ENCODE results near the gene RESF1. TPM values are rescaled to one million over a fixed set of nuclear protein-coding genes. Genes with fewer than 3 reads are reported as not detected.
"Not testable (repeated sequence)": the region's sequence is repeated elsewhere in the genome, so short reads cannot be mapped to it uniquely, and the experiment has no call there.

Gene RESF1
- total and polyA plus RNA-seq, 9 donors = 87.1 to 304 (median 156) TPM

GRCh38 chr12:31944299-31944698 is 14.9 kb upstream of the RESF1 start:
- 94 to 95% (median 95%) methylated on average over 4 of the region's 4 CpGs for WGBS, 3 donors
- intact Hi-C loops (cut with DNase I) = no loop called here
- H3K4me1 ChIP-seq (ENCODE audit: insufficient read depth) = no peaks in the 10 kb centered on the region

GRCh38 chr12:31947971-31948370 is 11.2 kb upstream of the RESF1 start:
- H3K9me3 ChIP-seq = no peaks in the 10 kb centered on the region
- no peak overlapping the region for H3K4me3 ChIP-seq
- H3K27ac ChIP-seq = no peak overlapping the region
- 91 to 95% (median 93%) methylated on average over 6 of the region's 6 CpGs for WGBS, 3 donors
- H3K4me1 ChIP-seq (ENCODE audit: insufficient read depth) = no peaks in the 10 kb centered on the region
- DNase-seq = no peak
- TF ChIP-seq CTCF (IDR thresholded peaks at IDR 0.05) (no peak), POLR2A (IDR thresholded peaks at IDR 0.05) (no peak), EP300 (IDR thresholded peaks at IDR 0.05) (no peak)
- no peaks in the 10 kb centered on the region for H3K36me3 ChIP-seq
- no peaks in the 10 kb centered on the region for H3K27me3 ChIP-seq
- intact Hi-C loops (cut with DNase I) = no loop called here

More at GRCh38 chr12:31944299-31944698, 14.9 kb upstream of the RESF1 start:
- no peaks in the 10 kb centered on the region for H3K27me3 ChIP-seq
- H3K4me3 ChIP-seq = no peak overlapping the region
- no peaks in the 10 kb centered on the region for H3K9me3 ChIP-seq
- H3K36me3 ChIP-seq = no peaks in the 10 kb centered on the region
- no peak overlapping the region for H3K27ac ChIP-seq
- TF ChIP-seq EP300 (IDR thresholded peaks at IDR 0.05) (no peak), CTCF (IDR thresholded peaks at IDR 0.05) (no peak), POLR2A (IDR thresholded peaks at IDR 0.05) (no peak)
- no peak for DNase-seq

GRCh38 chr12:31948697-31949359 is 10.4 kb upstream of the RESF1 start:
- H3K4me1 ChIP-seq (ENCODE audit: insufficient read depth); H3K27ac ChIP-seq; H3K9me3 ChIP-seq; H3K27me3 ChIP-seq; H3K4me3 ChIP-seq; intact Hi-C loops (cut with DNase I); DNase-seq; H3K36me3 ChIP-seq: not testable (repeated sequence)
- 67 to 79% (median 76%) methylated on average over 3 of the region's 3 CpGs for WGBS, 3 donors

GRCh38 chr12:31950088-31950487 is 9.1 kb upstream of the RESF1 start:
- intact Hi-C loops (cut with DNase I) = loop anchor here in 1 of 4 donors (10.0 kb wide), 1 partner anchor 295 kb away; the partner anchor contains the start of gene ETFBKMT
- no peak for TF ChIP-seq CTCF (IDR thresholded peaks at IDR 0.05)
- TF ChIP-seq EP300 (IDR thresholded peaks at IDR 0.05) = no peak
- TF ChIP-seq POLR2A (IDR thresholded peaks at IDR 0.05) = no peak
- 93% methylated on average over 4 of the region's 4 CpGs for WGBS, 3 donors
- H3K9me3 ChIP-seq = no peaks in the 10 kb centered on the region
- no peaks in the 10 kb centered on the region for H3K36me3 ChIP-seq
- H3K27ac ChIP-seq = no peak overlapping the region
- H3K27me3 ChIP-seq = no peaks in the 10 kb centered on the region
- H3K4me3 ChIP-seq = no peak overlapping the region
- DNase-seq = no peak
- no peaks in the 10 kb centered on the region for H3K4me1 ChIP-seq (ENCODE audit: insufficient read depth)

GRCh38 chr12:31950492-31950891 is 8.7 kb upstream of the RESF1 start:
- Histone ChIP-seq H3K4me1 (ENCODE audit: insufficient read depth) (no peaks in the 10 kb centered on the region), H3K27me3 (no peaks in the 10 kb centered on the region), H3K27ac (no peak overlapping the region), H3K4me3 (no peak overlapping the region), H3K36me3 (no peaks in the 10 kb centered on the region), H3K9me3 (no peaks in the 10 kb centered on the region)
- intact Hi-C loops (cut with DNase I) = loop anchor here in 1 of 4 donors (10.0 kb wide), 1 partner anchor 296 kb away; the partner anchor contains the start of gene ETFBKMT
- TF ChIP-seq CTCF (IDR thresholded peaks at IDR 0.05) = no peak
- TF ChIP-seq POLR2A (IDR thresholded peaks at IDR 0.05) = no peak
- TF ChIP-seq EP300 (IDR thresholded peaks at IDR 0.05) = no peak
- DNase-seq = no peak
